ENCODE data around the gene FPR2.
"Not testable (repeated sequence)": the region's sequence is repeated elsewhere in the genome, so short reads cannot be mapped to it uniquely, and the experiment has no call there.

DNA sequence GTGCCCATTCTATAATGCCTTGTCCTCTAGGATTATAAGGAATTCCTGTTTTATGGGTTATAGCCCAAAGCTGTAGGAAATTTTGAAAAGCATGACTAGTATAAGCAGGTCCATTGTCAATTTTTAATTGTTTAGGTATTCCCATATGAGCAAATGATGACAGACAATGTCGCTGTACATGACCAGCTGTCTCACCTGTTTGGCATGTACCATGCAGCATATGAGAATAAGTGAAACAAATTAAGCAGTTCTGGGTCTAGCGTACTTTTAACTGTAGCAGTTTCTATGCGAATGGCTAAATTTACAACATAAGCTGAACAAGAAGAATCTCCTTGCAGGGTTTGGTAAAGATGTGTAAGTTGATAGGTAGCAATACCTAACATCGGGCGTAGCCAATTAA is 45.6 kb downstream of the FPR2 start:
- TF ChIP-seq ZNF510 (CRISPR knock-in tag; IDR thresholded peaks at IDR 0.05; ENCODE audit: low read depth); ZNF891 (CRISPR knock-in tag; IDR thresholded peaks at IDR 0.05): not testable (repeated sequence)

Data from HepG2 (cell line).